WTC11 (cell line): ENCODE results near the gene EBF3. TPM values are rescaled to one million over a fixed set of nuclear protein-coding genes. Genes with fewer than 3 reads are reported as not detected.

Source experiments
- ATAC-seq: fragments of 200-7000 bp; cut with Tn5 transposase; 2 replicates; pipeline ENCODE4 v1.10.0; 2021; ENCODE audit warnings: mild to moderate bottlenecking, moderate library complexity
- CTCF ChIA-PET: fragments of 300-600 bp; sonication (Branson Sonifier 250); formaldehyde crosslinking; loops from one replicate; lab custom pipeline; 2021; ENCODE audit warnings: antibody characterized with exemption; lab: Charles Lee
- POLR2A ChIA-PET: fragments of 350-600 bp; sonication (Branson Sonifier 250); formaldehyde crosslinking; loops from one replicate; lab custom pipeline; 2021; ENCODE audit warnings: antibody characterized with exemption; lab: Charles Lee
- DNase-seq: peaks from one replicate; pipeline ENCODE4 v3.0.0; 2021; ENCODE audit warnings: low spot score
- H3K27ac Mint-ChIP-seq: 2 replicates; pipeline ENCODE4 v1.8.0; 2021; ENCODE audit warnings: mixed read lengths
- H3K27me3 Mint-ChIP-seq: 2 replicates; pipeline ENCODE4 v1.8.0; 2021; ENCODE audit warnings: low read depth, mild to moderate bottlenecking, moderate library complexity, mixed read lengths
- H3K36me3 Mint-ChIP-seq: 2 replicates; pipeline ENCODE4 v1.8.0; 2021; ENCODE audit warnings: mixed read lengths
- H3K4me1 Mint-ChIP-seq: 2 replicates; pipeline ENCODE4 v1.8.0; 2022; ENCODE audit warnings: mixed read lengths
- H3K4me3 Mint-ChIP-seq: 2 replicates; pipeline ENCODE4 v1.8.0; 2021; ENCODE audit warnings: mild to moderate bottlenecking, moderate library complexity, mixed read lengths
- H3K9me3 Mint-ChIP-seq: 2 replicates; pipeline ENCODE4 v1.8.0; 2021; ENCODE audit warnings: mixed read lengths
- AR ChIP-seq: fragments of 250-450 bp; sonication (Bioruptor Pico); IDR thresholded peaks from 2 replicates; pipeline ENCODE4 v1.9.0; 2021; ENCODE audit warnings: mild to moderate bottlenecking
- ATF3 ChIP-seq: sonication (generic); formaldehyde crosslinking; conservative IDR thresholded peaks from 2 replicates; pipeline ENCODE4 v1.8.1; 2022; ENCODE audit warnings: mild to moderate bottlenecking, missing genetic modification reagents
- ATF6 ChIP-seq: sonication (generic); formaldehyde crosslinking; IDR thresholded peaks from 2 replicates; pipeline ENCODE4 v1.8.1; 2023; ENCODE audit warnings: mild to moderate bottlenecking, missing genetic modification reagents
- EMX1 ChIP-seq: fragments of 250-450 bp; sonication (Bioruptor Pico); IDR thresholded peaks from 2 replicates; pipeline ENCODE4 v1.8.0; 2021; ENCODE audit warnings: mild to moderate bottlenecking
- HMGXB4 ChIP-seq: sonication (generic); formaldehyde crosslinking; IDR thresholded peaks from 2 replicates; pipeline ENCODE4 v1.8.1; 2023; ENCODE audit warnings: mild to moderate bottlenecking, moderate library complexity, missing genetic modification reagents
- JAZF1 ChIP-seq: fragments of 250-450 bp; sonication (Bioruptor Pico); IDR thresholded peaks from 2 replicates; pipeline ENCODE4 v1.9.0; 2021; ENCODE audit warnings: moderate library complexity, mild to moderate bottlenecking, inconsistent platforms
- MXD4 ChIP-seq: fragments of 250-450 bp; sonication (Bioruptor Pico); IDR thresholded peaks from 2 replicates; pipeline ENCODE4 v1.8.0; 2021; ENCODE audit warnings: mild to moderate bottlenecking, moderate library complexity, borderline replicate concordance
- NR1H2 ChIP-seq: sonication (generic); formaldehyde crosslinking; IDR thresholded peaks from 2 replicates; pipeline ENCODE4 v1.9.0; 2021; ENCODE audit warnings: mild to moderate bottlenecking, moderate library complexity, missing genetic modification reagents
- NR3C1 ChIP-seq: sonication (generic); formaldehyde crosslinking; conservative IDR thresholded peaks from 2 replicates; pipeline ENCODE4 v1.8.1; 2023; ENCODE audit warnings: low read depth, mild to moderate bottlenecking, missing genetic modification reagents
- RELA ChIP-seq: sonication (generic); formaldehyde crosslinking; IDR thresholded peaks from 2 replicates; pipeline ENCODE4 v1.8.1; 2022; ENCODE audit warnings: missing genetic modification reagents, mild to moderate bottlenecking, borderline replicate concordance
- SMAD4 ChIP-seq: sonication (generic); formaldehyde crosslinking; IDR thresholded peaks from 2 replicates; pipeline ENCODE4 v1.8.0; 2022; ENCODE audit warnings: mild to moderate bottlenecking, missing genetic modification reagents
- SP1 ChIP-seq: sonication (generic); formaldehyde crosslinking; conservative IDR thresholded peaks from 2 replicates; pipeline ENCODE4 v1.8.1; 2022; ENCODE audit warnings: missing genetic modification reagents
- TEAD4 ChIP-seq: sonication (generic); formaldehyde crosslinking; IDR thresholded peaks from 2 replicates; pipeline ENCODE4 v1.8.0; 2022; ENCODE audit warnings: mild to moderate bottlenecking, missing genetic modification reagents
- USF1 ChIP-seq: sonication (generic); formaldehyde crosslinking; IDR thresholded peaks from 2 replicates; pipeline ENCODE4 v1.8.0; 2022; ENCODE audit warnings: mild to moderate bottlenecking, missing genetic modification reagents
- ZBTB21 ChIP-seq: sonication (generic); formaldehyde crosslinking; IDR thresholded peaks from 2 replicates; pipeline ENCODE4 v1.8.1; 2023; ENCODE audit warnings: mild to moderate bottlenecking, missing genetic modification reagents, borderline replicate concordance
- ZBTB43 ChIP-seq: sonication (generic); formaldehyde crosslinking; IDR thresholded peaks from 2 replicates; pipeline ENCODE4 v1.8.1; 2023; ENCODE audit warnings: mild to moderate bottlenecking, missing genetic modification reagents
- ZNF121 ChIP-seq: sonication (generic); formaldehyde crosslinking; IDR thresholded peaks from 2 replicates; pipeline ENCODE4 v1.8.0; 2023; ENCODE audit warnings: missing genetic modification reagents
- ZNF232 ChIP-seq: sonication (generic); formaldehyde crosslinking; IDR thresholded peaks from 2 replicates; pipeline ENCODE4 v1.8.0; 2022; ENCODE audit warnings: mild to moderate bottlenecking, missing genetic modification reagents
- ZNF423 ChIP-seq: fragments of 250-450 bp; sonication (Bioruptor Pico); IDR thresholded peaks from 2 replicates; pipeline ENCODE4 v2.1.2; 2022; ENCODE audit warnings: mild to moderate bottlenecking, moderate library complexity
- total RNA-seq: library from RNA; stranded (reverse); gene quantifications from 3 replicates; pipeline ENCODE4 v1.2.3, GENCODE V29; 2021

The EBF3 gene
- total RNA-seq, 1 experiment from 2014 or later: 1.2 TPM

GRCh38 chr10:129870961-129871621 is 93.0 kb downstream of the EBF3 start (continued):
- TF ChIP-seq TEAD4 (CRISPR knock-in tag): no peak

GRCh38 chr10:129870474-129870757 is 93.7 kb downstream of the EBF3 start:
- no peaks in the 10 kb centered on the region for H3K27me3 Mint-ChIP-seq

More at GRCh38 chr10:129870474-129870757, 93.7 kb downstream of the EBF3 start:
- ATAC-seq (no peak), DNase-seq (no peak)
- no peaks in the 10 kb centered on the region for H3K36me3 Mint-ChIP-seq
- peaks cover 48% of the 10 kb centered on the region for H3K4me1 Mint-ChIP-seq
- ChIA-PET CTCF (interaction anchor here (1.0 to 3.7 kb wide), 4 partner anchors 13 to 59 kb away, joined by 3 to 20 read pairs (median 4); no protein-coding TSS in a partner anchor), POLR2A (no interaction called here)
- no peak overlapping the region for H3K27ac Mint-ChIP-seq
- H3K9me3 Mint-ChIP-seq: no peaks in the 10 kb centered on the region
- no peak overlapping the region for H3K4me3 Mint-ChIP-seq
- TF ChIP-seq SMAD4 (CRISPR knock-in tag): no peak
- no peak for TF ChIP-seq EMX1
- no peak for TF ChIP-seq HMGXB4 (CRISPR knock-in tag)
- TF ChIP-seq ZBTB43 (CRISPR knock-in tag): no peak
- no peak for TF ChIP-seq USF1 (CRISPR knock-in tag)
- no peak for TF ChIP-seq ZNF232
- no peak for TF ChIP-seq RELA (CRISPR knock-in tag)
- TF ChIP-seq ZNF423 (CRISPR knock-in tag): no peak
- TF ChIP-seq AR (CRISPR knock-in tag): no peak
- no peak for TF ChIP-seq JAZF1 (CRISPR knock-in tag)
- no peak for TF ChIP-seq ATF6 (CRISPR knock-in tag)
- no peak for TF ChIP-seq SP1 (CRISPR knock-in tag)
- no peak for TF ChIP-seq ZBTB21 (CRISPR knock-in tag)
- no peak for TF ChIP-seq NR1H2
- no peak for TF ChIP-seq ATF3
- TF ChIP-seq ZNF121 (CRISPR knock-in tag): no peak
- no peak for TF ChIP-seq NR3C1 (CRISPR knock-in tag)
- TF ChIP-seq MXD4 (CRISPR knock-in tag): no peak
